Endothelial cell of umbilical vein (primary cell): Measurements from ENCODE around the gene TMEM183A. TPM values are rescaled to one million over a fixed set of nuclear protein-coding genes. Genes with fewer than 3 reads are reported as not detected.

Source experiments
- BruUV-seq: library from RNA; stranded (reverse); fragments of 400-500 nt; replicated peaks from 2 replicates; lab custom pipeline; 2021; lab: Mats Ljungman, UMichigan
- CTCF ChIA-PET: fragments of 300-600, 350-600 bp; sonication (Branson Sonifier 250); formaldehyde crosslinking; loops from one replicate; lab custom pipeline; 2021; ENCODE audit warnings: antibody characterized with exemption, inconsistent platforms; lab: Charles Lee
- POLR2A ChIA-PET: fragments of 300-600, 350-600 bp; sonication (Branson Sonifier 250); formaldehyde crosslinking; loops from one replicate; lab custom pipeline; 2021; ENCODE audit warnings: antibody characterized with exemption, inconsistent platforms; lab: Charles Lee
- DNase-seq: peaks from one replicate; pipeline ENCODE4 v3.0.0-alpha.2; 2011; ENCODE audit warnings: low read depth, low spot score
- FAIRE-seq: peaks from 2 replicates; lab custom pipeline; 2011; peaks lifted over from hg19 to GRCh38; lab: Jason Lieb, UNC
- H2AFZ ChIP-seq: 2 replicates; pipeline ENCODE4 v1.6.0; 2012; ENCODE audit warnings: low read depth, low read length, control low read depth, inconsistent platforms
- H3K27ac ChIP-seq: 2 replicates; pipeline ENCODE4 v1.5.1; 2011; ENCODE audit warnings: low read depth, mild to moderate bottlenecking, control low read depth, low read length, moderate library complexity; ENCODE audit not compliant: insufficient read depth
- H3K27me3 ChIP-seq, 2 experiments: 2 replicates each; pipeline versions ENCODE4 v1.6.0 to v1.6.1; 2011; ENCODE audit warnings: low read length in 2 of 2, mixed read lengths in 1 of 2; ENCODE audit not compliant: control insufficient read depth in 2 of 2, insufficient read depth in 2 of 2
- H3K36me3 ChIP-seq, 2 experiments: 2 replicates in 1 of 2; 3 replicates in 1 of 2; pipeline ENCODE4 v1.5.1; 2011; ENCODE audit warnings: low read length in 2 of 2, mild to moderate bottlenecking in 1 of 2, moderate library complexity in 1 of 2; ENCODE audit not compliant: control insufficient read depth in 2 of 2, insufficient read depth in 2 of 2; ENCODE audit errors: extremely low read depth in 1 of 2
- H3K4me1 ChIP-seq: 3 replicates; pipeline ENCODE4 v1.5.1; 2011; ENCODE audit warnings: mild to moderate bottlenecking, low read length; ENCODE audit not compliant: control insufficient read depth, insufficient read depth; ENCODE audit errors: extremely low read depth
- H3K4me2 ChIP-seq: 2 replicates; pipeline ENCODE4 v1.6.1; 2011; ENCODE audit warnings: low read length, control low read depth, mixed read lengths; ENCODE audit not compliant: insufficient read depth
- H3K4me3 ChIP-seq, 3 experiments: fragments of 200-600 bp in 1 of 3; sonication (generic), shearing (Covaris generic) in 1 of 3; replicated peaks in 1 of 3; 2 replicates each; pipeline ENCODE4 v1.5.1; 2011 to 2016; ENCODE audit warnings: control low read depth in 3 of 3, low read length in 3 of 3, mild to moderate bottlenecking in 2 of 3, inconsistent platforms in 1 of 3, low read depth in 1 of 3, moderate library complexity in 1 of 3; ENCODE audit not compliant: insufficient read depth in 1 of 3
- H3K79me2 ChIP-seq: 2 replicates; pipeline ENCODE4 v1.6.0; 2012; ENCODE audit warnings: low read length, inconsistent platforms; ENCODE audit not compliant: control insufficient read depth, insufficient read depth
- H3K9ac ChIP-seq: replicated peaks from 2 replicates; pipeline ENCODE3; 2011; ENCODE audit warnings: low read length, control low read depth; ENCODE audit not compliant: insufficient read depth; ENCODE audit errors: extremely low read depth
- H3K9me1 ChIP-seq: replicated peaks from 3 replicates; pipeline ENCODE4 v1.6.0; 2011; ENCODE audit warnings: mild to moderate bottlenecking, low read length; ENCODE audit not compliant: control insufficient read depth, insufficient read depth; ENCODE audit errors: extremely low read depth
- H3K9me3 ChIP-seq: replicated peaks from 2 replicates; pipeline ENCODE4 v1.5.1; 2012; ENCODE audit warnings: low read length, inconsistent platforms; ENCODE audit not compliant: control insufficient read depth, insufficient read depth
- H4K20me1 ChIP-seq: replicated peaks from 2 replicates; pipeline ENCODE3; 2011; ENCODE audit warnings: mild to moderate bottlenecking, low read length; ENCODE audit not compliant: control insufficient read depth, insufficient read depth; ENCODE audit errors: extremely low read depth
- EZH2 ChIP-seq: IDR thresholded peaks from 2 replicates; pipeline ENCODE4 v1.6.1; 2012; ENCODE audit warnings: borderline replicate concordance, low read depth, mild to moderate bottlenecking, moderate library complexity, low read length, inconsistent platforms; ENCODE audit not compliant: severe bottlenecking
- FOS ChIP-seq: IDR thresholded peaks from 2 replicates; pipeline ENCODE4 v1.6.1; 2011; ENCODE audit warnings: mild to moderate bottlenecking, low read length, moderate library complexity, borderline replicate concordance; ENCODE audit not compliant: insufficient read depth
- GATA2 ChIP-seq: IDR thresholded peaks from 2 replicates; pipeline ENCODE4 v1.7.0; 2011; ENCODE audit warnings: low read depth, mild to moderate bottlenecking, moderate library complexity, mixed read lengths, low read length; ENCODE audit not compliant: insufficient read length, insufficient read depth
- JUN ChIP-seq: IDR thresholded peaks from 2 replicates; pipeline ENCODE4 v1.6.1; 2011; ENCODE audit warnings: borderline replicate concordance, low read depth; ENCODE audit not compliant: insufficient read length, insufficient read depth
- MAX ChIP-seq: IDR thresholded peaks from 2 replicates; pipeline ENCODE4 v1.6.1; 2011; ENCODE audit not compliant: insufficient read depth, insufficient read length
- MYC ChIP-seq: IDR thresholded peaks from one replicate; pipeline ENCODE4 v1.6.1; 2011; ENCODE audit warnings: mild to moderate bottlenecking, low read depth, low read length
- POLR2A ChIP-seq: IDR thresholded peaks from 2 replicates; pipeline ENCODE4 v1.6.1; 2012; ENCODE audit warnings: low read depth, mild to moderate bottlenecking, control low read depth, low read length
- POLR2AphosphoS5 ChIP-seq: IDR thresholded peaks from 2 replicates; pipeline ENCODE4 v1.6.1; 2012; ENCODE audit warnings: low read depth, mild to moderate bottlenecking, control low read depth, low read length, moderate library complexity; ENCODE audit not compliant: insufficient read depth
- dilution Hi-C: fragments of 300-500 bp; cut with MboI; formaldehyde crosslinking; loops from one replicate; pipeline ENCODE4 v1.15.0; 2019; ENCODE audit warnings: low sequenced_read_pairs; ENCODE audit not compliant: extremely low pct_ligation_motif_present
- intact Hi-C: fragments of 100-400 bp; cut with micrococcal nuclease; formaldehyde crosslinking; loops from one replicate; pipeline ENCODE4 v1.10.0; 2022
- polyA plus RNA-seq, 4 experiments: library from polyadenylated mRNA; depleted of rRNA in 3 of 4; stranded (reverse) in 3 of 4; unstranded in 1 of 4; fragments of >200 nt; gene quantifications; 2 replicates each; pipeline versions ENCODE4 v1.2.1 to v1.2.3, GENCODE V29; 2011 to 2012; ENCODE audit warnings: missing spikeins in 1 of 4
- total RNA-seq: library from RNA; stranded (reverse); gene quantifications from 2 replicates; pipeline ENCODE4 v1.2.3, GENCODE V29; 2021

TMEM183A gene
- total and polyA plus RNA-seq, 2 donors (not counting 3 experiments of a cell fraction or from before 2014, with no cell fraction given) = 59.4 to 110 TPM

DNA sequence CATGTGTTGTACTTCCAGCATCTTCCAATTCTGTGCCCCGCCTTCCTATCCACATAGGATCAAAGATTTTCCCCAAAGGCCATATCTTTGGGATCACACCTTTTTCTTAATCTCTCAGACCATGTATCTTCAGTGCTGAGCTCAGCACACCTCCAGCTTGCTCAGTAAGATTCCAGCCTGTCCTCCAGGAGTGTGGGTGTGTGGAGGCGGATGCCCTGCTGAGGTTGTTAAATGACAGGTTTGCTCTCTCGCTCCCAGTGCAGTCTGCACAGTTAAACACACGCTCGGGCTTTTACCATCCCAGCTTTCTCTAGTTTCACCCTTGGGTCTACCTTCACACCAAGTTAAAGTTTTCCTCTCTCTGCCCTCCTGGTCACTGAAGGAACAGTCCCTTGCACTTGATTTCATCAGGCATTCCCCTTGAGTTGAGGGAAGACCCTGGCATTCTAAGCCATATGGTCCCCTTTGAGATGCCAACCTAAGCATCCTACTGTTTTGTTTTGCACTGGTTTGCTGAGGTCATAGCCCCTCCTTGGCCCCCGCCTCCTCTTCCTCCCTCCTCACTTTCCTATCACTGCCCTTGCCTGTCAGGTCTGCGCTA lies 64.9 kb downstream of the TMEM183A start:
- Histone ChIP-seq H3K4me1 (no peaks in the 10 kb centered on the region), H4K20me1 (no peaks in the 10 kb centered on the region), H3K4me2 (no peak overlapping the region), H3K36me3 (no peaks in the 10 kb centered on the region), H3K9me3 (no peaks in the 10 kb centered on the region), H3K9ac (no peak overlapping the region), H3K79me2 (no peaks in the 10 kb centered on the region), H3K9me1 (no peaks in the 10 kb centered on the region), H3K4me3 (no peak overlapping the region), H2AFZ (no peak overlapping the region), H3K27me3 (peaks cover 39 to 48% of the 10 kb centered on the region in 2 experiments), H3K27ac (no peak overlapping the region)
- no peak for DNase-seq
- TF ChIP-seq EZH2 (no peak), FOS (no peak), JUN (no peak), POLR2A (no peak), MYC (no peak), GATA2 (no peak), MAX (no peak), POLR2AphosphoS5 (no peak)
- BruUV-seq = no TSS peak
- ChIA-PET POLR2A (no interaction called here), CTCF (interaction anchor here (1.2 to 1.6 kb wide), 2 partner anchors 13 to 195 kb away, joined by 4 read pairs; no protein-coding TSS in a partner anchor)
- intact Hi-C loops = no loop called here
- dilution Hi-C loops = no loop called here
- FAIRE-seq = no peak

GRCh38 chr1:203072911-203073310 lies 65.7 kb downstream of the TMEM183A start:
- H3K4me2 ChIP-seq = no peak overlapping the region
- DNase-seq = no peak
- dilution Hi-C loops (no loop called here), intact Hi-C loops (no loop called here)
- H3K4me3 ChIP-seq = no peak overlapping the region
- no peak for TF ChIP-seq MAX
- no peak overlapping the region for H3K9ac ChIP-seq
- no peaks in the 10 kb centered on the region for H3K9me3 ChIP-seq
- no peaks in the 10 kb centered on the region for H4K20me1 ChIP-seq
- no peak for FAIRE-seq
- H3K36me3 ChIP-seq = no peaks in the 10 kb centered on the region
- H3K4me1 ChIP-seq = no peaks in the 10 kb centered on the region
- ChIA-PET POLR2A (no interaction called here), CTCF (interaction anchor here (0.9 to 1.6 kb wide), 5 partner anchors 12 to 194 kb away, joined by 3 to 4 read pairs (median 4); no protein-coding TSS in a partner anchor)
- BruUV-seq = no TSS peak
- H3K79me2 ChIP-seq = no peaks in the 10 kb centered on the region
- H3K27me3 ChIP-seq = peaks cover 45 to 51% of the 10 kb centered on the region in 2 experiments
- H2AFZ ChIP-seq = no peak overlapping the region
- H3K27ac ChIP-seq = no peak overlapping the region
- no peaks in the 10 kb centered on the region for H3K9me1 ChIP-seq
